Measurements from ENCODE around the gene AMMECR1. TPM values are rescaled to one million over a fixed set of nuclear protein-coding genes. Genes with fewer than 3 reads are reported as not detected.
"Not testable (repeated sequence)": the region's sequence is repeated elsewhere in the genome, so short reads cannot be mapped to it uniquely, and the experiment has no call there.

AMMECR1 gene
- total RNA-seq, 1 experiment from 2014 or later = 23.0 TPM

DNA sequence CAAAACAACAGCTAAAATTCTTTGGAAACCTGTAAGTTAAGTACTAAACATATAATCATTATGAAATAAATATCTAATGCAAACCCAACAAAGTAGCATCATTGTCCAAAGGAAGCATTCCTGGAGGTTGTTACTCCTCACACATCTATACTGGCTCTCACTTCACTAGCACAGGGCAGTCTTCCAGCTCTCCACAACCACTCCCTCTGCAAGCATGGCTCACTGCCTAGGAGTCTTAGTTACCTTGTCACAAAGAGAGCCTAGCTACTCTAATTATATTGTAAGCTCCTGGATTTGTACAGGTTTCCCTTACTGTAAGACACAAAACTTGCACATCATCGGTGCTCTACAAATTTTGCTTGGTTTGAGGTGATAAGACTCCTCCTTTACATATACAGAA lies 76.1 kb downstream of the AMMECR1 start:
- Mint-ChIP-seq H3K4me1 (ENCODE audit: low read depth, unreplicated experiment) (peaks cover 20% of the 10 kb centered on the region), H3K9me3 (ENCODE audit: unreplicated experiment) (peaks cover 5% of the 10 kb centered on the region), H3K27ac (ENCODE audit: unreplicated experiment) (no peak overlapping the region), H3K27me3 (ENCODE audit: insufficient read depth, unreplicated experiment) (no peaks in the 10 kb centered on the region), H3K4me3 (ENCODE audit: unreplicated experiment) (no peak overlapping the region), H3K36me3 (ENCODE audit: insufficient read depth, unreplicated experiment) (no peaks in the 10 kb centered on the region)
- Histone ChIP-seq H3K4me3 (ENCODE audit: low read depth, low read length) (no peak overlapping the region), H3K27me3 (replicated peaks; ENCODE audit: control insufficient read depth, insufficient read depth, low read length) (no peaks in the 10 kb centered on the region), H3K4me1 (no peaks in the 10 kb centered on the region), H3K9me3 (no peaks in the 10 kb centered on the region), H3K36me3 (ENCODE audit: control insufficient read depth, insufficient read depth, low read length) (no peaks in the 10 kb centered on the region)
- no peak for DNase-seq
- BruUV-seq (replicated peaks) = no TSS peak
- intact Hi-C loops (cut with micrococcal nuclease; ENCODE audit: unreplicated experiment) = no loop called here
- POLR2A ChIA-PET = no interaction called here
- CTCF ChIA-PET = no interaction called here
- TF ChIP-seq, protein P1, sequence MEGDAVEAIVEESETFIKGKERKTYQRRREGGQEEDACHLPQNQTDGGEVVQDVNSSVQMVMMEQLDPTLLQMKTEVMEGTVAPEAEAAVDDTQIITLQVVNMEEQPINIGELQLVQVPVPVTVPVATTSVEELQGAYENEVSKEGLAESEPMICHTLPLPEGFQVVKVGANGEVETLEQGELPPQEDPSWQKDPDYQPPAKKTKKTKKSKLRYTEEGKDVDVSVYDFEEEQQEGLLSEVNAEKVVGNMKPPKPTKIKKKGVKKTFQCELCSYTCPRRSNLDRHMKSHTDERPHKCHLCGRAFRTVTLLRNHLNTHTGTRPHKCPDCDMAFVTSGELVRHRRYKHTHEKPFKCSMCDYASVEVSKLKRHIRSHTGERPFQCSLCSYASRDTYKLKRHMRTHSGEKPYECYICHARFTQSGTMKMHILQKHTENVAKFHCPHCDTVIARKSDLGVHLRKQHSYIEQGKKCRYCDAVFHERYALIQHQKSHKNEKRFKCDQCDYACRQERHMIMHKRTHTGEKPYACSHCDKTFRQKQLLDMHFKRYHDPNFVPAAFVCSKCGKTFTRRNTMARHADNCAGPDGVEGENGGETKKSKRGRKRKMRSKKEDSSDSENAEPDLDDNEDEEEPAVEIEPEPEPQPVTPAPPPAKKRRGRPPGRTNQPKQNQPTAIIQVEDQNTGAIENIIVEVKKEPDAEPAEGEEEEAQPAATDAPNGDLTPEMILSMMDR (IDR thresholded peaks at IDR 0.05; ENCODE audit: insufficient read depth in 1 of 2, low read depth in 1 of 2, low read length in 1 of 2, severe bottlenecking in 1 of 2, unreplicated experiment in 1 of 2) = no peak

DNA sequence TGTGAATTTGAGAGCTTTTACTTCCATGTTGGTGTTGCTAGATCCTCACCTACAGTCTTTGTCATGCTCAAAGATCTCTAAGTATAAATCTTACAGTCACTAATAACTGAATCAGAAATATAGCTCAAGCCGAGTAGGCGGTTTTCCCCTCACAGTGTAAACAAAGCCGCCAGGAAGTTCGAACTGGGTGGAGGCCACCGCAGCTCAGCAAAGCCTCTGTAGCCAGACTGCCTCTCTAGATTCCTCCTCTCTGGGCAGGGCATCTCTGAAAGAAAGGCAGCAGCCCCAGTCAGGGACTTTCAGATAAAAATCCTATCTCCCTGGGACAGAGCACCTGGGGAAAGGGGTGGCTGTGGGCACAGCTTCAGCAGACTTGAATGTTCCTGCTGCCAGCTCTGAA lies 79.6 kb downstream of the AMMECR1 start:
- H3K36me3 ChIP-seq (ENCODE audit: control insufficient read depth, insufficient read depth, low read length); H3K27me3 ChIP-seq (replicated peaks; ENCODE audit: control insufficient read depth, insufficient read depth, low read length); H3K36me3 Mint-ChIP-seq (ENCODE audit: insufficient read depth, unreplicated experiment); H3K4me1 ChIP-seq; POLR2A ChIA-PET; intact Hi-C loops (cut with micrococcal nuclease; ENCODE audit: unreplicated experiment); H3K4me3 Mint-ChIP-seq (ENCODE audit: unreplicated experiment); DNase-seq; H3K4me3 ChIP-seq (ENCODE audit: low read depth, low read length); H3K9me3 Mint-ChIP-seq (ENCODE audit: unreplicated experiment); H3K4me1 Mint-ChIP-seq (ENCODE audit: low read depth, unreplicated experiment); H3K27me3 Mint-ChIP-seq (ENCODE audit: insufficient read depth, unreplicated experiment); H3K9me3 ChIP-seq; H3K27ac Mint-ChIP-seq (ENCODE audit: unreplicated experiment); BruUV-seq (replicated peaks): not testable (repeated sequence)
- CTCF ChIA-PET = interaction anchor here (0.7 kb wide), 1 partner anchor 190 kb away, joined by 3 read pairs; no protein-coding TSS in a partner anchor

DNA sequence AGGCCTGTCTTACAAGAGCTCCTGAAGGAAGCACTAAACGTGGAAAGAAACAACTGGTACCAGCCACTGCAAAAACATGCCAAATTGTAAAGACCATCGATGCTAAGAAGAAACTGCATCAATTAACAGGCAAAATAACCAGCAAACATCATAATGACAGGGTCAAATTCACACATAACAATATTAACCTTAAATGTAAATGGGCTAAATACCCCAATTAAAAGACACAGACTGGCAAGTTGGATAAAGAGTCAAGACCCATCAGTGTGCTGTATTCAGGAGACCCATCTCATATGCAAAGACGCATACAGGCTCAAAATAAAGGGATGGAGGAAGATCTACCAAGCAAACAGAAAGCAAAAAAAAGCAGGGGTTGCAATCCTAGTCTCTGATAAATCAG lies 86.4 kb downstream of the AMMECR1 start:
- H3K4me1 Mint-ChIP-seq (ENCODE audit: low read depth, unreplicated experiment); H3K27me3 ChIP-seq (replicated peaks; ENCODE audit: control insufficient read depth, insufficient read depth, low read length); H3K4me3 Mint-ChIP-seq (ENCODE audit: unreplicated experiment); H3K36me3 ChIP-seq (ENCODE audit: control insufficient read depth, insufficient read depth, low read length); H3K9me3 ChIP-seq; intact Hi-C loops (cut with micrococcal nuclease; ENCODE audit: unreplicated experiment); H3K36me3 Mint-ChIP-seq (ENCODE audit: insufficient read depth, unreplicated experiment); H3K27ac Mint-ChIP-seq (ENCODE audit: unreplicated experiment); CTCF ChIA-PET; H3K27me3 Mint-ChIP-seq (ENCODE audit: insufficient read depth, unreplicated experiment); H3K9me3 Mint-ChIP-seq (ENCODE audit: unreplicated experiment); POLR2A ChIA-PET; BruUV-seq (replicated peaks); H3K4me1 ChIP-seq; DNase-seq; H3K4me3 ChIP-seq (ENCODE audit: low read depth, low read length): not testable (repeated sequence)

DNA sequence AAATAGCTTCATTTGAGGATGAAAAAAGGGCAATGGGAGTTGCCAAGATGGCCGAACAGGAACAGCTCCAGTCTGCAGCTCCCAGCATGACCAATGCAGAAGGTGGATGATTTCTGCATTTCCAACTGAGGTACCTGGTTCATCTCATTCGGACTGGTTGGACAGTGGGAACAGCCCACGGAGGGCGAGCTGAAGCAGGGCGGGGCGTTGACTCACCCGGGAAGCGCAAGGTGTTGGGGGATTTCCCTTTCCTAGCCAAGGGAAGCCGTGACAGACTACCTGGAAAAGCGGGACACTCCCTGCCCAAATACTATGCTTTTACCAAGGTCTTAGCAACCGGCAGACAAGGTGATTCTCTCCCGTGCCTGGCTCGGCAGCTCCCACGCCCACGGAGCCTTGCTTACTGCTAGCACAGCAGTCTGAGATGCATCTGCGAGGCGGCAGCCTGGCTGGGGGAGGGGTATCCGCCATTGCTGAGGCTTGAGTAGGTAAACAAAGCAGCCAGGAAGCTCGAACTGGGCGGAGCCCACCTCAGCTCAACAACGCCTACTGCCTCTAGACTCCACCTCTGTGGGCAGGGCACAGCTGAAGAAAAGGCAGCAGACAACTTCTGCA lies 88.3 kb downstream of the AMMECR1 start:
- H3K36me3 ChIP-seq (ENCODE audit: control insufficient read depth, insufficient read depth, low read length); H3K36me3 Mint-ChIP-seq (ENCODE audit: insufficient read depth, unreplicated experiment); CTCF ChIA-PET; H3K4me1 Mint-ChIP-seq (ENCODE audit: low read depth, unreplicated experiment); H3K4me1 ChIP-seq; intact Hi-C loops (cut with micrococcal nuclease; ENCODE audit: unreplicated experiment); H3K27me3 Mint-ChIP-seq (ENCODE audit: insufficient read depth, unreplicated experiment); H3K27me3 ChIP-seq (replicated peaks; ENCODE audit: control insufficient read depth, insufficient read depth, low read length); H3K9me3 Mint-ChIP-seq (ENCODE audit: unreplicated experiment); H3K9me3 ChIP-seq; BruUV-seq (replicated peaks): not testable (repeated sequence)
- DNase-seq = peak; percentile 72 to 77
- peak overlapping the region; percentile 82 for H3K4me3 Mint-ChIP-seq (ENCODE audit: unreplicated experiment)
- H3K27ac Mint-ChIP-seq (ENCODE audit: unreplicated experiment) = peak overlapping the region; percentile 87
- H3K4me3 ChIP-seq (ENCODE audit: low read depth, low read length) = peak overlapping the region; percentile 42
- POLR2A ChIA-PET = interaction anchor here (0.6 kb wide), 1 partner anchor 34 kb away, joined by 7 read pairs; no protein-coding TSS in a partner anchor
